Body of pancreas (tissue), 4 donors: ENCODE results near the gene SLC22A3. TPM values are rescaled to one million over a fixed set of nuclear protein-coding genes. Genes with fewer than 3 reads are reported as not detected.

Experiments used
- ATAC-seq: fragments of 150-250 bp; one replicate; pipeline ENCODE4 v1.9.1; 2016
- DNase-seq, 4 donors: peaks; one replicate each; pipeline ENCODE4 v3.0.0-alpha.2; 2019
- H3K27ac ChIP-seq, 4 donors: fragments of 200-600 bp; sonication (generic); 1 replicate in 3 of 4; 2 replicates in 1 of 4; pipeline versions ENCODE4 v1.5.1 to v1.6.1; 2016 to 2019; ENCODE audit warnings: mild to moderate bottlenecking in 1 of 4, mixed read lengths in 1 of 4, moderate library complexity in 1 of 4
- H3K27me3 ChIP-seq, 2 donors: fragments of 200-600 bp; sonication (generic); one replicate each; pipeline ENCODE4 v1.6.0; 2016; ENCODE audit warnings: mild to moderate bottlenecking in 1 of 2
- H3K36me3 ChIP-seq, 2 donors: fragments of 200-600 bp; sonication (generic); replicated peaks in 1 of 2; 2 replicates each; pipeline ENCODE4 v1.5.1; 2016; ENCODE audit warnings: low read depth in 2 of 2; ENCODE audit not compliant: insufficient read depth in 1 of 2
- H3K4me1 ChIP-seq: fragments of 200-600 bp; sonication (generic); one replicate; pipeline ENCODE4 v1.6.0; 2016
- H3K4me3 ChIP-seq, 2 donors: fragments of 200-600 bp; sonication (generic); 1 replicate in 1 of 2; 2 replicates in 1 of 2; pipeline ENCODE4 v1.5.1; 2016 to 2019
- H3K9me3 ChIP-seq, 3 donors: fragments of 200-600 bp; sonication (generic); 1 replicate in 2 of 3; 2 replicates in 1 of 3; pipeline ENCODE4 v1.5.1; 2016
- CTCF ChIP-seq, 7 experiments: fragments of 450-650 bp in 4 of 7; fragments of 200-600 bp in 3 of 7; sonication (generic) in 3 of 7; IDR thresholded peaks; one replicate each; pipeline ENCODE4 v1.5.1; 2016 to 2019; ENCODE audit warnings: antibody characterized with exemption in 7 of 7
- POLR2A ChIP-seq, 3 donors: fragments of 450-650 bp; IDR thresholded peaks; one replicate each; pipeline ENCODE4 v1.6.1; 2016; ENCODE audit warnings: antibody characterized with exemption in 3 of 3, mild to moderate bottlenecking in 2 of 3
- WGBS, 2 donors: methylation state at CpG; one replicate each; pipeline ENCODE4 v1.1.5; 2017; 5-methylcytosine and 5-hydroxymethylcytosine counted together
- intact Hi-C: fragments of 100-400 bp; cut with DNase I; formaldehyde crosslinking; loops from one replicate; pipeline ENCODE4 v1.15.1; 2023
- total RNA-seq, 2 donors: library from RNA; depleted of rRNA; stranded (reverse); fragments of >200 nt; gene quantifications; one replicate each; pipeline ENCODE4 v1.1.0, GENCODE V29; 2016

The SLC22A3 gene
- total RNA-seq, 2 donors from 2014 or later, result 4.9 TPM; not detected in 1

GRCh38 chr6:160437154-160437553, 89.0 kb downstream of the SLC22A3 start:
- intact Hi-C loops, result no loop called here
- H3K27me3 ChIP-seq, result no peaks in the 10 kb centered on the region
- no peaks in the 10 kb centered on the region for H3K4me1 ChIP-seq
- no peak overlapping the region for H3K4me3 ChIP-seq
- no peaks in the 10 kb centered on the region for H3K9me3 ChIP-seq
- H3K27ac ChIP-seq, result no peak overlapping the region
- DNase-seq (no peak), ATAC-seq (no peak)
- H3K36me3 ChIP-seq, result no peaks in the 10 kb centered on the region
- 69 to 88% methylated on average over 5 of the region's 5 CpGs for WGBS, 2 donors
- TF ChIP-seq CTCF (IDR thresholded peaks at IDR 0.05) (no peak), POLR2A (IDR thresholded peaks at IDR 0.05) (no peak)

GRCh38 chr6:160437775-160438174, 89.6 kb downstream of the SLC22A3 start:
- Histone ChIP-seq H3K4me3 (no peak overlapping the region), H3K27me3 (no peaks in the 10 kb centered on the region), H3K27ac (no peak overlapping the region), H3K36me3 (no peaks in the 10 kb centered on the region), H3K9me3 (no peaks in the 10 kb centered on the region), H3K4me1 (no peaks in the 10 kb centered on the region)
- TF ChIP-seq POLR2A (IDR thresholded peaks at IDR 0.05), result no peak
- TF ChIP-seq CTCF (IDR thresholded peaks at IDR 0.05), result no peak
- DNase-seq (no peak), ATAC-seq (no peak)
- 76 to 77% methylated on average over 4 of the region's 4 CpGs for WGBS, 2 donors
- intact Hi-C loops, result no loop called here

GRCh38 chr6:160438481-160438880, 90.3 kb downstream of the SLC22A3 start:
- no peak for DNase-seq
- 55 to 58% methylated on average over 4 of the region's 4 CpGs for WGBS, 2 donors
- no peaks in the 10 kb centered on the region for H3K27me3 ChIP-seq

GRCh38 chr6:160439751-160440150, 91.6 kb downstream of the SLC22A3 start:
- H3K27ac ChIP-seq, result no peak overlapping the region
- H3K9me3 ChIP-seq, result no peaks in the 10 kb centered on the region
- DNase-seq (no peak), ATAC-seq (no peak)
- WGBS, 2 donors, result 56 to 62% methylated on average over 5 of the region's 5 CpGs
- H3K4me1 ChIP-seq, result no peaks in the 10 kb centered on the region
- no peaks in the 10 kb centered on the region for H3K36me3 ChIP-seq
- no peak for TF ChIP-seq POLR2A (IDR thresholded peaks at IDR 0.05)
- TF ChIP-seq CTCF (IDR thresholded peaks at IDR 0.05), result no peak
- no peaks in the 10 kb centered on the region for H3K27me3 ChIP-seq
- intact Hi-C loops, result no loop called here
- H3K4me3 ChIP-seq, result no peak overlapping the region

More at GRCh38 chr6:160438481-160438880, 90.3 kb downstream of the SLC22A3 start:
- intact Hi-C loops, result no loop called here
- TF ChIP-seq CTCF (IDR thresholded peaks at IDR 0.05), result no peak
- H3K4me3 ChIP-seq, result no peak overlapping the region
- ATAC-seq, result no peak
- H3K9me3 ChIP-seq, result no peaks in the 10 kb centered on the region
- H3K27ac ChIP-seq, result no peak overlapping the region
- no peaks in the 10 kb centered on the region for H3K36me3 ChIP-seq
- no peaks in the 10 kb centered on the region for H3K4me1 ChIP-seq

- no peak overlapping the region for H3K4me3 ChIP-seq
- intact Hi-C loops, result no loop called here
- H3K9me3 ChIP-seq, result no peaks in the 10 kb centered on the region
- no peaks in the 10 kb centered on the region for H3K27me3 ChIP-seq
- DNase-seq (peak in 3 of 4 donors; percentile 15 to 28 (median 27)), ATAC-seq (no peak)
- 29 to 43% methylated on average over 5 of the region's 5 CpGs for WGBS, 2 donors
- TF ChIP-seq POLR2A (IDR thresholded peaks at IDR 0.05), result no peak
- no peak for TF ChIP-seq CTCF (IDR thresholded peaks at IDR 0.05)
- no peaks in the 10 kb centered on the region for H3K36me3 ChIP-seq
- no peak overlapping the region for H3K27ac ChIP-seq
- no peaks in the 10 kb centered on the region for H3K4me1 ChIP-seq
These were observed 94.0 kb downstream of the SLC22A3 start for GRCh38 chr6:160442151-160442550.
